Neuronal stem cell (in vitro differentiated cells): Measurements from ENCODE around the gene LHX1.

Source experiments
- DNase-seq: peaks from one replicate; pipeline ENCODE4 v3.0.0-alpha.2; 2013; ENCODE audit warnings: low spot score
- H2AFZ ChIP-seq: one replicate; pipeline ENCODE4 v1.6.1; 2013; ENCODE audit warnings: mild to moderate bottlenecking, low read length, inconsistent platforms
- H2AK5ac ChIP-seq: 2 replicates; pipeline ENCODE4 v1.6.1; 2013; ENCODE audit warnings: low read depth, mild to moderate bottlenecking, inconsistent platforms, low read length, moderate library complexity, mixed read lengths
- H2BK120ac ChIP-seq: 2 replicates; pipeline ENCODE4 v1.6.1; 2013; ENCODE audit warnings: low read depth, mild to moderate bottlenecking, inconsistent platforms, low read length, moderate library complexity, mixed read lengths
- H2BK12ac ChIP-seq: one replicate; pipeline ENCODE4 v1.6.1; 2013; ENCODE audit warnings: low read length, inconsistent platforms
- H2BK15ac ChIP-seq: 2 replicates; pipeline ENCODE4 v1.6.1; 2013; ENCODE audit warnings: mild to moderate bottlenecking, low read length, inconsistent platforms, mixed read lengths
- H2BK5ac ChIP-seq: one replicate; pipeline ENCODE4 v1.6.1; 2013; ENCODE audit warnings: inconsistent platforms, mild to moderate bottlenecking, low read length, moderate library complexity
- H3K14ac ChIP-seq: one replicate; pipeline ENCODE4 v1.6.1; 2013; ENCODE audit warnings: low read length, inconsistent platforms
- H3K18ac ChIP-seq: 2 replicates; pipeline ENCODE4 v1.6.1; 2013; ENCODE audit warnings: low read length, inconsistent platforms
- H3K23ac ChIP-seq: 2 replicates; pipeline ENCODE4 v1.6.1; 2013; ENCODE audit warnings: low read depth, mild to moderate bottlenecking, mixed read lengths, low read length, inconsistent platforms; ENCODE audit not compliant: poor library complexity
- H3K27ac ChIP-seq: replicated peaks from 3 replicates; pipeline ENCODE4 v1.5.1; 2013; ENCODE audit warnings: low read length, inconsistent platforms
- H3K27me3 ChIP-seq, 3 experiments: 2 replicates each; pipeline ENCODE4 v1.6.1; 2013; ENCODE audit warnings: low read length in 3 of 3, mild to moderate bottlenecking in 2 of 3, inconsistent platforms in 1 of 3, low read depth in 1 of 3, mixed read lengths in 1 of 3, moderate library complexity in 1 of 3; ENCODE audit not compliant: control insufficient read depth in 3 of 3, insufficient read depth in 3 of 3
- H3K36me3 ChIP-seq, 2 donors: replicated peaks in 1 of 2; 2 replicates each; pipeline ENCODE4 v1.6.1; 2013; ENCODE audit warnings: low read length in 2 of 2; ENCODE audit not compliant: control insufficient read depth in 2 of 2, insufficient read depth in 2 of 2
- H3K4ac ChIP-seq: 2 replicates; pipeline ENCODE4 v1.6.1; 2013; ENCODE audit warnings: inconsistent platforms, mild to moderate bottlenecking, low read length, moderate library complexity
- H3K4me1 ChIP-seq, 2 donors: 1 replicate in 1 of 2; 2 replicates in 1 of 2; pipeline ENCODE4 v1.6.1; 2013; ENCODE audit warnings: low read length in 2 of 2, low read depth in 1 of 2; ENCODE audit not compliant: control insufficient read depth in 2 of 2, insufficient read depth in 1 of 2
- H3K4me2 ChIP-seq: one replicate; pipeline ENCODE4 v1.6.1; 2013; ENCODE audit warnings: mild to moderate bottlenecking, low read length, inconsistent platforms; ENCODE audit not compliant: insufficient read depth, poor library complexity, severe bottlenecking
- H3K4me3 ChIP-seq, 2 donors: 2 replicates each; pipeline ENCODE4 v1.5.1; 2013; ENCODE audit warnings: low read length in 2 of 2, mild to moderate bottlenecking in 2 of 2, inconsistent platforms in 1 of 2, moderate library complexity in 1 of 2
- H3K79me1 ChIP-seq: one replicate; pipeline ENCODE4 v1.6.1; 2013; ENCODE audit warnings: low read depth, mild to moderate bottlenecking, inconsistent platforms, low read length, moderate library complexity
- H3K9ac ChIP-seq: one replicate; pipeline ENCODE4 v1.6.1; 2013; ENCODE audit warnings: mild to moderate bottlenecking, low read depth, low read length, inconsistent platforms; ENCODE audit not compliant: poor library complexity
- H3K9me3 ChIP-seq, 2 donors: replicated peaks in 1 of 2; 2 replicates each; pipeline versions ENCODE3 to v1.6.1; 2013; ENCODE audit warnings: low read length in 2 of 2, mild to moderate bottlenecking in 2 of 2, inconsistent platforms in 1 of 2, low read depth in 1 of 2, mixed read lengths in 1 of 2, moderate library complexity in 1 of 2; ENCODE audit not compliant: control insufficient read depth in 2 of 2, insufficient read depth in 1 of 2
- H4K8ac ChIP-seq: one replicate; pipeline ENCODE4 v1.6.1; 2013; ENCODE audit warnings: low read depth, mild to moderate bottlenecking, inconsistent platforms, low read length, moderate library complexity
- H4K91ac ChIP-seq: one replicate; pipeline ENCODE4 v1.6.1; 2013; ENCODE audit warnings: low read length, low read depth, mild to moderate bottlenecking, inconsistent platforms; ENCODE audit not compliant: poor library complexity
- WGBS, 2 donors: extraction: QIAGEN DNeasy Blood & Tissue Kit; methylation state at CpG; one replicate each; pipeline ENCODE4 v1.1.7; 2013; ENCODE audit warnings: missing lambda C conversion rate in 2 of 2, mixed read lengths in 1 of 2; ENCODE audit not compliant: insufficient read length in 2 of 2, insufficient replicate concordance in 1 of 2; ENCODE audit errors: extremely low coverage in 2 of 2; 5-methylcytosine and 5-hydroxymethylcytosine counted together

The LHX1 gene

GRCh38 chr17:36948717-36949460 is 11.6 kb downstream of the LHX1 start, which contains the start of gene AATF:
Gene AATF (plus strand): TSS chr17:36948954. CDS start chr17:36949126, 172 bp downstream.
- Histone ChIP-seq H2BK120ac (no peak within 1 kb of the TSS), H3K23ac (peak within 1 kb of the TSS; percentile 15), H3K27ac (peak within 1 kb of the TSS; percentile 83), H3K4me2 (peak within 1 kb of the TSS; percentile 80), H3K36me3 (peaks cover 15 to 35% of the 10 kb centered on the region in 2 donors), H3K14ac (no peak within 1 kb of the TSS), H2AFZ (peak within 1 kb of the TSS; percentile 97), H3K4me1 (peaks cover 2 to 3% of the 10 kb centered on the region in 2 donors), H4K8ac (no peak within 1 kb of the TSS), H2BK5ac (no peak within 1 kb of the TSS), H3K18ac (peak within 1 kb of the TSS; percentile 92), H3K27me3 (peaks cover 19 to 44% (median 38%) of the 10 kb centered on the region in 3 experiments), H3K4me3 (peak within 1 kb of the TSS; percentile 65 to 87), H3K4ac (no peak within 1 kb of the TSS), H2AK5ac (no peak within 1 kb of the TSS), H2BK15ac (no peak within 1 kb of the TSS), H3K9ac (peak within 1 kb of the TSS; percentile 89), H2BK12ac (peak within 1 kb of the TSS; percentile 59), H4K91ac (no peak within 1 kb of the TSS), H3K79me1 (no peaks in the 10 kb centered on the region), H3K9me3 (peaks cover 0 to 6% of the 10 kb centered on the region in 2 donors)
- whole genome bisulfite sequencing, 2 donors: no CpG with 5 or more reads among the region's 90 CpGs
- DNase-seq: peak; percentile 96

GRCh38 chr17:36949461-36949927 is 12.2 kb downstream of the LHX1 start:
- Histone ChIP-seq H3K27me3 (peaks cover 19 to 38% (median 35%) of the 10 kb centered on the region in 3 experiments), H2AFZ (peak overlapping the region; percentile 97), H3K36me3 (peaks cover 18 to 41% of the 10 kb centered on the region in 2 donors), H2BK15ac (no peak overlapping the region), H3K18ac (peak overlapping the region; percentile 92), H3K4me1 (peaks cover 2 to 3% of the 10 kb centered on the region in 2 donors), H3K9me3 (peaks cover 0 to 6% of the 10 kb centered on the region in 2 donors), H2BK120ac (no peak overlapping the region), H3K14ac (no peak overlapping the region), H4K91ac (no peak overlapping the region), H3K27ac (peak overlapping the region; percentile 83), H3K23ac (no peak overlapping the region), H3K4me3 (peak overlapping the region; percentile 65 to 87), H2BK12ac (no peak overlapping the region), H2BK5ac (no peak overlapping the region), H2AK5ac (no peak overlapping the region), H3K9ac (peak overlapping the region; percentile 89), H4K8ac (no peak overlapping the region), H3K79me1 (no peaks in the 10 kb centered on the region), H3K4ac (no peak overlapping the region), H3K4me2 (peak overlapping the region; percentile 80)
- no peak for DNase-seq
- WGBS, 2 donors: no CpG with 5 or more reads among the region's 9 CpGs

- no CpG with 5 or more reads among the region's 8 CpGs for WGBS, 2 donors
Observed at GRCh38 chr17:36950027-36950426, 12.8 kb downstream of the LHX1 start.

GRCh38 chr17:36951084-36951789 is 14.0 kb downstream of the LHX1 start:
- Histone ChIP-seq H4K91ac (no peak overlapping the region), H4K8ac (no peak overlapping the region), H3K9ac (no peak overlapping the region), H3K23ac (no peak overlapping the region), H3K4me2 (no peak overlapping the region), H3K18ac (no peak overlapping the region), H2AK5ac (no peak overlapping the region), H3K9me3 (peaks cover 0 to 6% of the 10 kb centered on the region in 2 donors), H3K14ac (no peak overlapping the region), H2BK120ac (no peak overlapping the region), H3K4me3 (no peak overlapping the region), H2BK12ac (no peak overlapping the region), H2AFZ (no peak overlapping the region), H3K27ac (no peak overlapping the region), H3K36me3 (peaks cover 26 to 59% of the 10 kb centered on the region in 2 donors), H3K27me3 (peaks cover 15 to 22% (median 20%) of the 10 kb centered on the region in 3 experiments), H3K79me1 (no peaks in the 10 kb centered on the region), H2BK15ac (no peak overlapping the region), H2BK5ac (no peak overlapping the region), H3K4me1 (peaks cover 2 to 3% of the 10 kb centered on the region in 2 donors), H3K4ac (no peak overlapping the region)
- WGBS, 2 donors: no CpG with 5 or more reads among the region's 5 CpGs
- no peak for DNase-seq

More at GRCh38 chr17:36950027-36950426, 12.8 kb downstream of the LHX1 start:
- no peak overlapping the region for H3K18ac ChIP-seq
- peak overlapping the region; percentile 97 for H2AFZ ChIP-seq
- no peak overlapping the region for H2BK5ac ChIP-seq
- no peak overlapping the region for H2AK5ac ChIP-seq
- H3K27me3 ChIP-seq: peaks cover 19 to 32% (median 31%) of the 10 kb centered on the region in 3 experiments
- peaks cover 22 to 46% of the 10 kb centered on the region in 2 donors for H3K36me3 ChIP-seq
- H3K4ac ChIP-seq: no peak overlapping the region
- H3K9ac ChIP-seq: no peak overlapping the region
- H3K27ac ChIP-seq: no peak overlapping the region
- no peak overlapping the region for H2BK15ac ChIP-seq
- no peak overlapping the region for H3K23ac ChIP-seq
- no peaks in the 10 kb centered on the region for H3K79me1 ChIP-seq
- no peak overlapping the region for H2BK12ac ChIP-seq
- no peak overlapping the region for H2BK120ac ChIP-seq
- no peak overlapping the region for H4K8ac ChIP-seq
- peaks cover 2 to 3% of the 10 kb centered on the region in 2 donors for H3K4me1 ChIP-seq
- no peak overlapping the region for H4K91ac ChIP-seq
- no peak overlapping the region for H3K14ac ChIP-seq
- peak overlapping the region in 1 of 2 donors; percentile 65 for H3K4me3 ChIP-seq
- H3K4me2 ChIP-seq: peak overlapping the region; percentile 2
- no peak for DNase-seq
- peaks cover 0 to 6% of the 10 kb centered on the region in 2 donors for H3K9me3 ChIP-seq
